Tibial nerve (tissue), 3 donors: Measurements from ENCODE around the gene EYA2.

Source experiments
- CTCF ChIP-seq, 5 experiments: fragments of 200-600 bp in 3 of 5; fragments of 450-650 bp in 2 of 5; sonication (generic) in 3 of 5; IDR thresholded peaks; one replicate each; pipeline ENCODE4 v1.5.1; 2016 to 2019; ENCODE audit warnings: antibody characterized with exemption in 5 of 5, mild to moderate bottlenecking in 3 of 5, moderate library complexity in 2 of 5
- POLR2A ChIP-seq, 2 donors: fragments of 450-650 bp; IDR thresholded peaks; one replicate each; pipeline ENCODE4 v1.6.1; 2017; ENCODE audit warnings: antibody characterized with exemption in 2 of 2, mild to moderate bottlenecking in 2 of 2, moderate library complexity in 2 of 2

GRCh38 chr20:47120346-47120936 is 225.8 kb downstream of the EYA2 start:
- no peak for TF ChIP-seq POLR2A (IDR thresholded peaks at IDR 0.05)
- no peak for TF ChIP-seq CTCF (IDR thresholded peaks at IDR 0.05)
